Inflammatory macrophage treated with lipopolysaccharide for 1 hour (primary cell): ENCODE results near the gene STIP1.
"Not testable (repeated sequence)": the region's sequence is repeated elsewhere in the genome, so short reads cannot be mapped to it uniquely, and the experiment has no call there.

Experiments used
- DNase-seq, 2 donors: peaks; one replicate each; pipeline ENCODE4 v3.0.0-alpha.2; 2020 to 2022

Gene STIP1

GRCh38 chr11:64161037-64161436 lies 24.9 kb upstream of the STIP1 start:
- DNase-seq = no peak

- not testable (repeated sequence) for DNase-seq
These were observed 23.2 kb upstream of the STIP1 start for GRCh38 chr11:64162769-64163168.

GRCh38 chr11:64163951-64164350 lies 22.0 kb upstream of the STIP1 start:
- DNase-seq = no peak

GRCh38 chr11:64164392-64165312 lies 21.3 kb upstream of the STIP1 start:
- no peak for DNase-seq

GRCh38 chr11:64165481-64165841 lies 20.5 kb upstream of the STIP1 start:
- no peak for DNase-seq

GRCh38 chr11:64165842-64166635 lies 19.9 kb upstream of the STIP1 start, which contains the start of gene MACROD1:
Gene MACROD1 (minus strand): TSS chr11:64166113. CDS start chr11:64165994, 119 bp downstream.
- DNase-seq = peak; percentile 65 to 76

GRCh38 chr11:64170419-64170818 lies 15.6 kb upstream of the STIP1 start:
- no peak for DNase-seq

- DNase-seq = no peak
These were observed 12.2 kb upstream of the STIP1 start for GRCh38 chr11:64173616-64174355.

- no peak for DNase-seq
These were observed 9.2 kb upstream of the STIP1 start for GRCh38 chr11:64176751-64177150.

GRCh38 chr11:64178203-64178602 lies 7.8 kb upstream of the STIP1 start:
- no peak for DNase-seq

GRCh38 chr11:64178951-64179639 lies 6.9 kb upstream of the STIP1 start:
- no peak for DNase-seq

- DNase-seq = no peak
These were observed 5.1 kb upstream of the STIP1 start for GRCh38 chr11:64180891-64181290.

- DNase-seq = peak; percentile 87 to 88
These were observed 4.2 kb upstream of the STIP1 start for GRCh38 chr11:64181506-64182411.

GRCh38 chr11:64183890-64184289 lies 2.1 kb upstream of the STIP1 start:
- DNase-seq = no peak

GRCh38 chr11:64185175-64185692 lies 737 bp upstream of the STIP1 start:
- DNase-seq = peak; percentile 62 to 72

GRCh38 chr11:64186492-64187165 lies 658 bp downstream of the STIP1 start:
- no peak for DNase-seq

GRCh38 chr11:64192434-64192833 lies 6.5 kb downstream of the STIP1 start:
- peak; percentile 84 to 96 for DNase-seq

- DNase-seq = peak; percentile 15 to 70
These were observed 10.7 kb downstream of the STIP1 start for GRCh38 chr11:64196626-64197025.

- DNase-seq = peak; percentile 60 to 62
These were observed 12.5 kb downstream of the STIP1 start for GRCh38 chr11:64198511-64198910.

- DNase-seq = no peak
These were observed 15.6 kb downstream of the STIP1 start for GRCh38 chr11:64201543-64201942.
